WTC11 (cell line): Measurements from ENCODE around the gene NCAPH2. TPM values are rescaled to one million over a fixed set of nuclear protein-coding genes. Genes with fewer than 3 reads are reported as not detected.

Source experiments
- ATAC-seq: fragments of 200-7000 bp; cut with Tn5 transposase; 2 replicates; pipeline ENCODE4 v1.10.0; 2021; ENCODE audit warnings: mild to moderate bottlenecking, moderate library complexity
- CTCF ChIA-PET: fragments of 300-600 bp; sonication (Branson Sonifier 250); formaldehyde crosslinking; loops from one replicate; lab custom pipeline; 2021; ENCODE audit warnings: antibody characterized with exemption; lab: Charles Lee
- POLR2A ChIA-PET: fragments of 350-600 bp; sonication (Branson Sonifier 250); formaldehyde crosslinking; loops from one replicate; lab custom pipeline; 2021; ENCODE audit warnings: antibody characterized with exemption; lab: Charles Lee
- DNase-seq: peaks from one replicate; pipeline ENCODE4 v3.0.0; 2021; ENCODE audit warnings: low spot score
- H3K27ac Mint-ChIP-seq: 2 replicates; pipeline ENCODE4 v1.8.0; 2021; ENCODE audit warnings: mixed read lengths
- H3K27me3 Mint-ChIP-seq: 2 replicates; pipeline ENCODE4 v1.8.0; 2021; ENCODE audit warnings: low read depth, mild to moderate bottlenecking, moderate library complexity, mixed read lengths
- H3K36me3 Mint-ChIP-seq: 2 replicates; pipeline ENCODE4 v1.8.0; 2021; ENCODE audit warnings: mixed read lengths
- H3K4me1 Mint-ChIP-seq: 2 replicates; pipeline ENCODE4 v1.8.0; 2022; ENCODE audit warnings: mixed read lengths
- H3K4me3 Mint-ChIP-seq: 2 replicates; pipeline ENCODE4 v1.8.0; 2021; ENCODE audit warnings: mild to moderate bottlenecking, moderate library complexity, mixed read lengths
- H3K9me3 Mint-ChIP-seq: 2 replicates; pipeline ENCODE4 v1.8.0; 2021; ENCODE audit warnings: mixed read lengths
- ATF1 ChIP-seq: sonication (generic); formaldehyde crosslinking; IDR thresholded peaks from 2 replicates; pipeline ENCODE4 v1.8.1; 2023; ENCODE audit warnings: mild to moderate bottlenecking, moderate library complexity, missing genetic modification reagents
- ELF4 ChIP-seq: sonication (generic); formaldehyde crosslinking; IDR thresholded peaks from 2 replicates; pipeline ENCODE4 v1.8.1; 2022; ENCODE audit warnings: low read depth, mild to moderate bottlenecking, moderate library complexity, missing genetic modification reagents
- ESRRA ChIP-seq: sonication (generic); formaldehyde crosslinking; IDR thresholded peaks from 2 replicates; pipeline ENCODE4 v1.8.1; 2022; ENCODE audit warnings: mild to moderate bottlenecking, missing genetic modification reagents, borderline replicate concordance
- IRF2 ChIP-seq: sonication (generic); formaldehyde crosslinking; IDR thresholded peaks from 2 replicates; pipeline ENCODE4 v1.8.0; 2022; ENCODE audit warnings: low read depth, missing genetic modification reagents, borderline replicate concordance
- JAZF1 ChIP-seq: fragments of 250-450 bp; sonication (Bioruptor Pico); IDR thresholded peaks from 2 replicates; pipeline ENCODE4 v1.9.0; 2021; ENCODE audit warnings: moderate library complexity, mild to moderate bottlenecking, inconsistent platforms
- NFYB ChIP-seq: sonication (generic); formaldehyde crosslinking; conservative IDR thresholded peaks from 2 replicates; pipeline ENCODE4 v1.8.0; 2022; ENCODE audit warnings: low read depth, missing genetic modification reagents
- RORB ChIP-seq: fragments of 250-450 bp; sonication (Bioruptor Pico); IDR thresholded peaks from 2 replicates; pipeline ENCODE4 v1.9.0; 2021; ENCODE audit warnings: mild to moderate bottlenecking
- SMAD3 ChIP-seq: sonication (generic); formaldehyde crosslinking; IDR thresholded peaks from 2 replicates; pipeline ENCODE4 v1.8.0; 2022; ENCODE audit warnings: missing genetic modification reagents, mild to moderate bottlenecking, borderline replicate concordance
- ZNF396 ChIP-seq: fragments of 250-450 bp; sonication (Bioruptor Pico); IDR thresholded peaks from 2 replicates; pipeline ENCODE4 v1.8.0; 2021; ENCODE audit warnings: mild to moderate bottlenecking, moderate library complexity, borderline replicate concordance
- ZNF423 ChIP-seq: fragments of 250-450 bp; sonication (Bioruptor Pico); IDR thresholded peaks from 2 replicates; pipeline ENCODE4 v2.1.2; 2022; ENCODE audit warnings: mild to moderate bottlenecking, moderate library complexity
- total RNA-seq: library from RNA; stranded (reverse); gene quantifications from 3 replicates; pipeline ENCODE4 v1.2.3, GENCODE V29; 2021
- TF ChIP-seq, protein P1 (sequence below): fragments of 250-450 bp; sonication (Bioruptor Pico); IDR thresholded peaks from 2 replicates; pipeline ENCODE4 v1.9.0; 2021; ENCODE audit warnings: mild to moderate bottlenecking
- TF ChIP-seq, protein P2 (sequence below): sonication (generic); formaldehyde crosslinking; IDR thresholded peaks from 2 replicates; pipeline ENCODE4 v1.8.1; 2023; ENCODE audit warnings: mild to moderate bottlenecking, moderate library complexity, missing genetic modification reagents
- TF ChIP-seq, protein P3 (sequence below): sonication (generic); formaldehyde crosslinking; IDR thresholded peaks from 2 replicates; pipeline ENCODE4 v1.8.1; 2023; ENCODE audit warnings: mild to moderate bottlenecking, missing genetic modification reagents
- TF ChIP-seq, protein P4 (sequence below): fragments of 250-450 bp; sonication (Bioruptor Pico); IDR thresholded peaks from 2 replicates; pipeline ENCODE4 v1.9.0; 2021; ENCODE audit warnings: mild to moderate bottlenecking, borderline replicate concordance
- TF ChIP-seq, protein P5 (sequence below): sonication (generic); formaldehyde crosslinking; IDR thresholded peaks from 2 replicates; pipeline ENCODE4 v1.8.0; 2022; ENCODE audit warnings: mild to moderate bottlenecking, missing genetic modification reagents

NCAPH2 gene
- total RNA-seq, 1 experiment from 2014 or later = 78.4 TPM

DNA sequence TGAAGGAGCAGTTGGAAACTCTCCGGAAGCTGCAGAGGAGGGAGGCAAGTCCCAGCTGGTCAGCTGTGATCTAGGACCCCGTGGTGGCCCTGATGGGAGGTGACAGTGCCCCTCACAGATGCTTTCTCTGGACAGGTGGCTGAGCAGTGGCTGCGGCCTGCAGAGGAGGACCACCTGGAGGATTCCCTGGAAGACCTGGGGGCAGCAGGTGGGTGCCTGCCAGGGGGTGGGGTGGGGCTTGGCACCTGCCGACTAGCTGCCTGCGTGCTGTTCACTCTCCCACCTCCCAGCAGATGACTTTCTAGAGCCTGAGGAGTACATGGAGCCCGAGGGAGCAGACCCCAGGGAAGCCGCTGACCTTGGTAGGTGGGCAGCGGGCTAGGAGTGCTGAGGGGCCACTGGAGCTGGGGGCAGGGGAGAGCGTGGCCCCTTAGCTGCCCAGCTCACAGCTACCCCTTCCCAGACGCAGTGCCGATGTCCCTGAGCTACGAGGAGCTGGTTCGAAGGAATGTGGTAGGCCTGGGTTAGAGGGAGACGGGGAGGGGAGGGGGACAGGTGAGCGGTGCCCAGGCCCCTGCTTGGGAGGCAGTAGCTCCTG lies 14.3 kb downstream of the NCAPH2 start (continued):
- TF ChIP-seq, protein P1, sequence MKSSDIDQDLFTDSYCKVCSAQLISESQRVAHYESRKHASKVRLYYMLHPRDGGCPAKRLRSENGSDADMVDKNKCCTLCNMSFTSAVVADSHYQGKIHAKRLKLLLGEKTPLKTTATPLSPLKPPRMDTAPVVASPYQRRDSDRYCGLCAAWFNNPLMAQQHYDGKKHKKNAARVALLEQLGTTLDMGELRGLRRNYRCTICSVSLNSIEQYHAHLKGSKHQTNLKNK = no peak
- TF ChIP-seq, protein P2, sequence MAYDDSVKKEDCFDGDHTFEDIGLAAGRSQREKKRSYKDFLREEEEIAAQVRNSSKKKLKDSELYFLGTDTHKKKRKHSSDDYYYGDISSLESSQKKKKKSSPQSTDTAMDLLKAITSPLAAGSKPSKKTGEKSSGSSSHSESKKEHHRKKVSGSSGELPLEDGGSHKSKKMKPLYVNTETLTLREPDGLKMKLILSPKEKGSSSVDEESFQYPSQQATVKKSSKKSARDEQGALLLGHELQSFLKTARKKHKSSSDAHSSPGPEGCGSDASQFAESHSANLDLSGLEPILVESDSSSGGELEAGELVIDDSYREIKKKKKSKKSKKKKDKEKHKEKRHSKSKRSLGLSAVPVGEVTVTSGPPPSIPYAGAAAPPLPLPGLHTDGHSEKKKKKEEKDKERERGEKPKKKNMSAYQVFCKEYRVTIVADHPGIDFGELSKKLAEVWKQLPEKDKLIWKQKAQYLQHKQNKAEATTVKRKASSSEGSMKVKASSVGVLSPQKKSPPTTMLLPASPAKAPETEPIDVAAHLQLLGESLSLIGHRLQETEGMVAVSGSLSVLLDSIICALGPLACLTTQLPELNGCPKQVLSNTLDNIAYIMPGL = no peak
- TF ChIP-seq, protein P3, sequence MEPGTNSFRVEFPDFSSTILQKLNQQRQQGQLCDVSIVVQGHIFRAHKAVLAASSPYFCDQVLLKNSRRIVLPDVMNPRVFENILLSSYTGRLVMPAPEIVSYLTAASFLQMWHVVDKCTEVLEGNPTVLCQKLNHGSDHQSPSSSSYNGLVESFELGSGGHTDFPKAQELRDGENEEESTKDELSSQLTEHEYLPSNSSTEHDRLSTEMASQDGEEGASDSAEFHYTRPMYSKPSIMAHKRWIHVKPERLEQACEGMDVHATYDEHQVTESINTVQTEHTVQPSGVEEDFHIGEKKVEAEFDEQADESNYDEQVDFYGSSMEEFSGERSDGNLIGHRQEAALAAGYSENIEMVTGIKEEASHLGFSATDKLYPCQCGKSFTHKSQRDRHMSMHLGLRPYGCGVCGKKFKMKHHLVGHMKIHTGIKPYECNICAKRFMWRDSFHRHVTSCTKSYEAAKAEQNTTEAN (CRISPR knock-in tag) = no peak
- TF ChIP-seq RORB (CRISPR knock-in tag) (no peak), SMAD3 (CRISPR knock-in tag) (no peak)
- TF ChIP-seq, protein P4, sequence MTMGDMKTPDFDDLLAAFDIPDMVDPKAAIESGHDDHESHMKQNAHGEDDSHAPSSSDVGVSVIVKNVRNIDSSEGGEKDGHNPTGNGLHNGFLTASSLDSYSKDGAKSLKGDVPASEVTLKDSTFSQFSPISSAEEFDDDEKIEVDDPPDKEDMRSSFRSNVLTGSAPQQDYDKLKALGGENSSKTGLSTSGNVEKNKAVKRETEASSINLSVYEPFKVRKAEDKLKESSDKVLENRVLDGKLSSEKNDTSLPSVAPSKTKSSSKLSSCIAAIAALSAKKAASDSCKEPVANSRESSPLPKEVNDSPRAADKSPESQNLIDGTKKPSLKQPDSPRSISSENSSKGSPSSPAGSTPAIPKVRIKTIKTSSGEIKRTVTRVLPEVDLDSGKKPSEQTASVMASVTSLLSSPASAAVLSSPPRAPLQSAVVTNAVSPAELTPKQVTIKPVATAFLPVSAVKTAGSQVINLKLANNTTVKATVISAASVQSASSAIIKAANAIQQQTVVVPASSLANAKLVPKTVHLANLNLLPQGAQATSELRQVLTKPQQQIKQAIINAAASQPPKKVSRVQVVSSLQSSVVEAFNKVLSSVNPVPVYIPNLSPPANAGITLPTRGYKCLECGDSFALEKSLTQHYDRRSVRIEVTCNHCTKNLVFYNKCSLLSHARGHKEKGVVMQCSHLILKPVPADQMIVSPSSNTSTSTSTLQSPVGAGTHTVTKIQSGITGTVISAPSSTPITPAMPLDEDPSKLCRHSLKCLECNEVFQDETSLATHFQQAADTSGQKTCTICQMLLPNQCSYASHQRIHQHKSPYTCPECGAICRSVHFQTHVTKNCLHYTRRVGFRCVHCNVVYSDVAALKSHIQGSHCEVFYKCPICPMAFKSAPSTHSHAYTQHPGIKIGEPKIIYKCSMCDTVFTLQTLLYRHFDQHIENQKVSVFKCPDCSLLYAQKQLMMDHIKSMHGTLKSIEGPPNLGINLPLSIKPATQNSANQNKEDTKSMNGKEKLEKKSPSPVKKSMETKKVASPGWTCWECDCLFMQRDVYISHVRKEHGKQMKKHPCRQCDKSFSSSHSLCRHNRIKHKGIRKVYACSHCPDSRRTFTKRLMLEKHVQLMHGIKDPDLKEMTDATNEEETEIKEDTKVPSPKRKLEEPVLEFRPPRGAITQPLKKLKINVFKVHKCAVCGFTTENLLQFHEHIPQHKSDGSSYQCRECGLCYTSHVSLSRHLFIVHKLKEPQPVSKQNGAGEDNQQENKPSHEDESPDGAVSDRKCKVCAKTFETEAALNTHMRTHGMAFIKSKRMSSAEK (CRISPR knock-in tag) = no peak
- TF ChIP-seq, all 79 proteins: peak for 0

DNA sequence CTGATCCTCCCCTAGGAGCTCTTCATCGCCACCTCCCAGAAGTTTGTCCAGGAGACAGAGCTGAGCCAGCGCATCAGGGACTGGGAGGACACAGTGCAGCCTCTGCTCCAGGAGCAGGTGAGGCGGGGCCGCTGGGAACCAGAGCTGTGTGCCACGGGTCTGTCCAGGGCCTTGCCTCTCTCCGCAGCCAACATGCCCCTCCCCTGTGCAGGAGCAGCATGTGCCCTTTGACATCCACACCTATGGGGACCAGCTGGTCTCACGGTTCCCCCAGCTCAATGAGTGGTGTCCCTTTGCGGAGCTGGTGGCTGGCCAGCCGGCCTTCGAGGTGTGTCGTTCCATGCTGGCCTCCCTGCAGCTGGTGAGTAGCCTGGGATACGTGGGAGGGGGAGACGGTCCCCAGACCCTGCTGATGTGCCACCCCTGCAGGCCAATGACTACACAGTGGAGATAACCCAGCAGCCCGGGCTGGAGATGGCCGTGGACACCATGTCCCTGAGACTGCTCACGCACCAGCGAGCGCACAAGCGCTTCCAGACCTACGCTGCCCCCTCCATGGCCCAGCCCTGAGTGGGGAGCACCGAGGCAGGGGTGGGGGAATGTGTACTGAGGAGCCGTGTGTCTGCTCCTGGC lies 14.9 kb downstream of the NCAPH2 start:
- Mint-ChIP-seq H3K36me3 (peaks cover 7% of the 10 kb centered on the region), H3K27ac (no peak overlapping the region), H3K27me3 (peaks cover 14% of the 10 kb centered on the region), H3K9me3 (no peaks in the 10 kb centered on the region), H3K4me3 (no peak overlapping the region), H3K4me1 (peaks cover 13% of the 10 kb centered on the region)
- ChIA-PET POLR2A (no interaction called here), CTCF (interaction anchor here (0.8 to 1.2 kb wide), 2 partner anchors 25 to 40 kb away, joined by 3 read pairs; partner anchors contain the start of gene SYCE3)
- DNase-seq = no peak
- no peak for ATAC-seq
- TF ChIP-seq ZNF423 (no peak), ATF1 (CRISPR knock-in tag) (no peak), JAZF1 (CRISPR knock-in tag) (no peak), ZNF396 (no peak), NFYB (CRISPR knock-in tag) (no peak), ELF4 (no peak), IRF2 (CRISPR knock-in tag) (no peak), ESRRA (CRISPR knock-in tag) (no peak)
- TF ChIP-seq, protein P4 (CRISPR knock-in tag) = no peak
- TF ChIP-seq, protein P3 (CRISPR knock-in tag) = no peak
- TF ChIP-seq, protein P5, sequence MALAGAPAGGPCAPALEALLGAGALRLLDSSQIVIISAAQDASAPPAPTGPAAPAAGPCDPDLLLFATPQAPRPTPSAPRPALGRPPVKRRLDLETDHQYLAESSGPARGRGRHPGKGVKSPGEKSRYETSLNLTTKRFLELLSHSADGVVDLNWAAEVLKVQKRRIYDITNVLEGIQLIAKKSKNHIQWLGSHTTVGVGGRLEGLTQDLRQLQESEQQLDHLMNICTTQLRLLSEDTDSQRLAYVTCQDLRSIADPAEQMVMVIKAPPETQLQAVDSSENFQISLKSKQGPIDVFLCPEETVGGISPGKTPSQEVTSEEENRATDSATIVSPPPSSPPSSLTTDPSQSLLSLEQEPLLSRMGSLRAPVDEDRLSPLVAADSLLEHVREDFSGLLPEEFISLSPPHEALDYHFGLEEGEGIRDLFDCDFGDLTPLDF (CRISPR knock-in tag) = no peak
- TF ChIP-seq, protein P2 = no peak
